GM21526 (cell line): ENCODE data around the gene DACH1.
"Not testable (repeated sequence)": the region's sequence is repeated elsewhere in the genome, so short reads cannot be mapped to it uniquely, and the experiment has no call there.

Experiments used
- ATAC-seq: cut with Tn5 transposase; IDR thresholded peaks from one replicate; pipeline ENCODE4 v1.9.1; 2021; ENCODE audit warnings: moderate library complexity; ENCODE audit not compliant: unreplicated experiment, low FRiP score

Gene DACH1

GRCh38 chr13:71866335-71867130, 471 bp downstream of the DACH1 start:
- ATAC-seq, result no peak

DNA sequence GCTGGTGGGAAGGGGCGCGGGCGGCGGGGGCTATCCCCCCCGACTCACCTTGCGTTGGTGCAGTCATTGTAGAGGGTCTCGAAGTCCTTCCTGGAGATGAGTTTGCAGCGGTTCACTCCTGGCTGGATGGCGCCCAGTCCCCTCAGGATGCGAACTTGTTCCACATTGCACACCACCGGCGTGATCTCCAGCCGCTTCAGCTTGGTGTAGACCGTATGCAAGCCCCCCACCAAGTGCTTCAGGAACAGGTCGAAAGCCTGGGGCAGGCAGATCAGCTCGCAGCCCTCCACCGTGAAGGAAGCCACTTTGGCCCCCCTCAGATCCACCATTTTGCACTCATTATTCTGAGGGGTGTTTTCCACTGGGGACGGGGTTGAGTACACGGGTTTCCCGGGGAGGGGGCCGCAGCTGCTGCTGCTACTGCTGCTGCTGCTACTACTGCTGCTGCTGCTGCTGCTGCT, 1.1 kb downstream of the DACH1 start:
- no peak for ATAC-seq

DNA sequence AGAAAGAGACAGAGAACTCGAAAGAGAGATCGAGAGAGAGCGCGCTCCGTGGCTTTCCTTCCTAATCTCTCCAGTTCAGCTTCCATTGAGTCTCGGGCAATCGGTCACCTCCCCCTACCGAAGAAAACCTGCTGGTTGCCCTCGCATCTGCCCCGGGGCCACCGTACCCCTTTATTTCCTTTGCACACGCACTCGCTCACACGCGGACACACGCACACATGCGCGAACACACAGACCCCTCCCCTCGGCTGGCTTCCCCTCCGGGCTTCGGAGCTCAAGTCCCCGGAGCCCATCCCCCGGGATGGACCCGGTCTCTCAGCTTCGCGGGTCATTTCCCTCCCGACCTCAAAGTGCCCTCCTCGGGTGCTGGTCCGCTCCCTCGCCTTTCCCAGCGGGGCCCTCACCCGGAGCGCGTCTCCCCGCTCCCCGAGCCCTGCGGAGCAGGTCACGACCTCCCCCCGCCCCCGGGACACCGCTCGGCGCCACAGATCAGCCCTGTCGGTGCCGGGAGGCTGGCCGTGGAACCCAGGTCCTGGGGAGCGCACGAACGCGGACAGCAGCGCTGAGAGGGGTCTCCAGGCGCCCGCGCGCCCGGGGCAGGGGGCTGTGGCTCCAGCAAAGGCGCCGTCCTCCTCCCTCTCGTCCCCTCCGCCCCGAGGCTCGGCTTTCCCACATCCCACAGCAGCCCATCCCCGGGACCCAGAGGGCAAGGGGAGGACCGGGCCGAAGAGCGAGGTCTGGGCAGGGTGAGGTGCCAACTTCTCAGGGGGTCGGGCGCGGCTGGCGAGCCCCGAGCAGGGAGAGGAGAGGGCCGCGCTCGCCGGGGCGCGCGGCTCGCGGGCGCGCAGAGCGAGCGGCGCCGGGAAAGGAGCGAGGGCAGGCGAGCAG, 1.8 kb downstream of the DACH1 start:
- ATAC-seq, result no peak

DNA sequence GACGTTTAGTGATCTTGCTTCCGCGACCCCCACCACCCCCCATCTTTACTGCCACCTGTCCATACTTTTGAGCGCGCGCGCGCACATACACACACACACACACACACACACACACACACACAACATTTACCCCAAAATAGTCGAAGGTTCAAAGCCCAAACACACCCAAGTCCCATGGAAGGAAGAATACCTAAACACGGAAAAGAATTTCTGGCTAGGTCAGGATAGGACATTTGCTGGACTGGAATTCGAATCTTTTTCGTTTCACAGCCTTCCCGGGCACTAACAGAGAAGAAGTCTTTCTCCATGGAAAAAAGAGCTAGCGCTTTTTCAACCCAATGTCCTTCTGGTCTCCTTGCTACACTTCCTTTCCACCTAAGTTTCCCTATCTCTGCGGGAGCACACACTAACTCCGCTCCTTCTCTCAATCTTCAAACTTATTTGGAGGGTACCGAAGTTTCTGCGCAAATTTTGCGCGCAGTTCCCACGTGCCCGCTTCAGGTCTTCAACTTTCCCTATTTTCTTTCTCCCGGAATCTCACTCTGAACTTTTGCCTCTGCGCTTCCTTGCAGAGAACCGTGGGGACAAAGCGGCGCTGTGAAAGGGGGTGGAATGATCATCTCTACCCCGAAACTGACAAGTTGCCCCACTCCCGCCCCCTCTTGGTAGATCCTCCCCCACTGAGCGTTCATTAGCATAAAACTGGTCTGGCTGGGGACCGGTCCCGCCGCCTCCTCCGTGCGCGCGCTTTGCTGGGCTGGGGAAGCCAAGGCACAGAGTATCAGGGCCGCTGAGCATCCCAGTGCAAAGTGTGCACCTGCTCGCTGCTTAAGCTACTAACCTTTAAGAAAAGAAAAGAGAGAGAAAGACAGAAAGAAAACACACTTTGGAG, 2.7 kb downstream of the DACH1 start:
- no peak for ATAC-seq

- ATAC-seq, result no peak
Measured at GRCh38 chr13:71863254-71863865, 3.6 kb downstream of the DACH1 start.

DNA sequence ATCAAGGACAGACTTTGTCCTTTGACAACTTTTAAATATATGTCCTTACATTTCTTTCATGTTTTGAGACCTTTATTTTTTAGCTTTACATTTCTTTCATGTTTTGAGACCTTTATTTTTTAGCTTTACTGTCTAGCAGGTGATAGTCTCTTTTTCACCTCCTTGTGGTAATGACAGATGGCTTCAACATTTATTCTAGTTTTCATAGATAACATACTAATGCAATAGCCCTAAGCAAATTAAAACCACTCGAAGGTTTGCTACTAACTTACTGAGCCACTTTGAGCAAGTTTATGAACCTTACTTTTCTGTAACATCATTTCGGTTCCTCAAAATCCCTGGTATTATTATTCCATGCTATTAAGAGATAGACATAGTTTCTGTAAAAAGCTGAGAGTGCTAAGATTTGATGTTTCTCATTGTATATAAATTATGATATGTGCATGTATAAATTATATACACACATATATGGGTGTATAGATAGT, 4.5 kb downstream of the DACH1 start:
- ATAC-seq, result no peak

- ATAC-seq, result no peak
Measured at GRCh38 chr13:71861769-71862458, 5.1 kb downstream of the DACH1 start.

DNA sequence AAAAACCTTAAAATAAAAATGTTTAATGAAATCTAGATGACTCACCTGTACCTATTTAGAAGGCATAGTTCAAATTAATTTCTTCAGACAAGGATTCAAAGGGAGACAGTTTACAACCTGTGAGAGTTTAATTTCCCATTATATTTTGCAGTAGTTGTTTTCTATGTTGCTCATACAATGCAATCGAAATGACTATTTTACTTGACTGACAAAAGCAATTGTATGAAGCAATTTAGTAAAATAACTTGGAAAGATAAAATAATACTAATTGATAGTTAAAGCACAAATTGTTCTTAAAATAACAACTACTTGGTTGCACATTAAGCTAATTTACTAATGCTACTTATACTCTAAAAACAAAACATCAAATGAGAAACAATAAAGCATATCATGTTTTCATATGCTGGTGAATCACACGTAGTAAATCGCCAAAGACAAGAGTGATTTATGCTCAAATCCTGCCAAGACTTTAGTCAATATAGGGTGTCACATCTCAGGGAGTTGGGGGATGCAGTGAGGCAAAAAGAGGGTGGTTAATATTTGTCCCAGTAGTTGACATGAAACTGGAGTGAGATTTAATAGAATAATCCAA, 6.4 kb downstream of the DACH1 start:
- no peak for ATAC-seq

DNA sequence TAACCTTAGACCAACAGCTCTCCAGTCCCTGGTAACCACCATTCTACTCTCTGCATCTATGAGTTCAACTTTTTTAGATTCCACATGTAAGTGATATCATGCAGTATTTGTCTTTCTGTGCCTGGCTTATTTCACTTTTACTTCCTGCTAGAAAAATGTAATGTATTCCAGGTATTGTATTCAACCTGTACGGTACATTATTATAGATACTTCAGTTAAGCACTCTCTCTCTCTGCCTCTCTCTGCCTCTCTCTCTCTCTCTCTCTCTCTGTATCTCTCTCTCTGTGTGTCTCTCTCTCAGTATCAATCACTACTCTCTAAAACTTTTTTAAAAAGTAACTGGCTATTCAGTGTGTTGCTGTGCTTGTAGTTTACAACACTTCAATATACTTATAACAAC, 8.4 kb downstream of the DACH1 start:
- ATAC-seq, result no peak

DNA sequence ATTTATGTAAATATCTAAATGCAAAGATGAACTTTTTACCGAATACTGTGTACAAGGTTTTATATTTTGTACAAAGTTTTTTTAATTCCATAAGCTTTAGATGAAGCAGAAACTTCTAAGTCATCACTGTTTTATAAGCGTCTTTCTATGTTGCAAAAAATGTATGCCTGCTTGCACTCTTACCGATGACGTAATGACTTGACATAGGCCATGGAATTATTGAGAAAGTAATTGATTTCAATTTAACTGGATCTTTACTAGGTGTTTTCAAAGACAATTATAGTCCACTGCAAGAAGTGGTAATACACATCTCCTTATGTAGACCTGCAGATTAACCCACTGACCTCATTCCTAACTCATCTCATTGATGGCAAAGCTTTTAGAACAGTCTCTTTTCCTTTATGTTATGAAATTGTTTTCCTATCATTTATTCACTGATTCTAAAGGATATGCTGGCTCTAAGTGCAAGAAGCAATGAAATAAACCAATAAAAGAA, 10.4 kb downstream of the DACH1 start:
- ATAC-seq, result no peak

DNA sequence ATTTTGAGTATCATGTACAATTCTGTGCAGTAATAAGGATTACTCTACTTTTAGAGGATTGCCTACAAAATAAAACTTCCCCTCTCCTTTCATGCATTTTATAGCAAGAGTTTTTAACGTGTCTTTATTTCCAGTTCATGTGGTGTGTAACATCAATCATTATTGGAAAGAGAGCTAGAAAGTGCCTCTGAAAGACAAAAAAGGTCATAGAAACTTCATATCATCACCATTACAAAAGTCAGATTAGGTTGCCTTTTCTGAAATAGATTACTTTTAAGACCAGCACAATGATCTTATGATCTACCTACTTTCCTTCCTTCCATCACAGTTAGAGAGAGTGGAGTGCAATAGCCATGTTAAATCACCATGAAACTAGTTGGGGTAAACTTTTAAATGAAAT, 12.6 kb downstream of the DACH1 start:
- ATAC-seq, result no peak

DNA sequence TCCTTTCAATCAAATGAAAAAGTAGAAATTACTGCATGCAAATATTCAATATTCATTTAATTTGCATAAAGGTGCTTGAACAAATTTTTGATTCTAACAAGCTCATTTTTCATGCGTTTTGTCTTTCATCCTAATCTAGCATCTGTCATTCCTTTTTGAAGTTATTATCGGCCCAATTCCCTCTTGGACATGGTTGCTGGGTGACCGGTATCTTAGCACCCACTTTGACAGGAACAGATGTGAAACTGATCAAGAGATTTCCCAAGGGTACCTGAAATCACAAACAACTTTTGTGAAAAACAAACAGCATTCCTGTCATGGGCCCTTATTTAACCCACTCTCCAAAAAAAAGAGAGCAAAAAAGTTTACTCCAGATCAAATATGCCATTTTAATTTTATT, 13.3 kb downstream of the DACH1 start:
- no peak for ATAC-seq

GRCh38 chr13:71852736-71853135, 14.3 kb downstream of the DACH1 start:
- ATAC-seq, result no peak

GRCh38 chr13:71851498-71852409, 15.2 kb downstream of the DACH1 start:
- ATAC-seq, result no peak

DNA sequence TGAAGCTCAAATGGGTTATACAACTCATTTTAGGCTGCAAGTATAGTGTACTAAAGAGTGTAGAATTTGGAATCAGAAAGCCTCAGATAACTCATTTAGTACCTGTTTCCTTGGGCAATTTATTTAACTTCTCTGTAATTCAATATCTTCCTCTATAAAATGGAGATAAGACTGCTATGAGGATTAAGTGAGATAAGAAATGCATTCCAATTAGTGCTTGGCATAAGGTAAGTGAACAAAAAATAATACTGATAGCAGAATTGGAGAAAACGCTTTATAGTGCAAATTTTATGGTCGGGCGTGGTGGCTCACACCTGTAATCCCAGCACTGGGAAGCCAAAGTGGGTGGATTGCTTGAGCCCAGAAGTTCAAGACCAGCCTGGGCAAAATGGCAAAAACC, 25.0 kb downstream of the DACH1 start:
- ATAC-seq, result no peak

DNA sequence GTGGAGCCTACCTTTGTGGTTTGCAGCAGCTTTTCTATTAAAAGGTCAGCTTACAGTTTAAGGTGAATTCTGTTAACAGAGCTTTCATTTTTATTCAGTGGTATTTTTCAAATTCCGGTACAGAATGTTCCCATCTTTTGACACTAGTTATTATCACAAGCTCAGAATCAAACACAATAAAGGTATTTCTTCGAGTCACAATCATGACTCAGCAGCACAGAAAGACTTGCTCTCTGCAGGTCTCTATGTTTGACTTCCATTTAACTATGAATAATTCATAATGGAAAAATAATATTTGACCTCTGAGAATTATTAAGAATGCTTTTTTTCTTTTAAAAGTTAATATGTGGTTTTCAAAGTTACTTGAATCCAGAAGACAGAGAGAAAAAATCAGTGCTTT, 28.2 kb downstream of the DACH1 start:
- no peak for ATAC-seq

DNA sequence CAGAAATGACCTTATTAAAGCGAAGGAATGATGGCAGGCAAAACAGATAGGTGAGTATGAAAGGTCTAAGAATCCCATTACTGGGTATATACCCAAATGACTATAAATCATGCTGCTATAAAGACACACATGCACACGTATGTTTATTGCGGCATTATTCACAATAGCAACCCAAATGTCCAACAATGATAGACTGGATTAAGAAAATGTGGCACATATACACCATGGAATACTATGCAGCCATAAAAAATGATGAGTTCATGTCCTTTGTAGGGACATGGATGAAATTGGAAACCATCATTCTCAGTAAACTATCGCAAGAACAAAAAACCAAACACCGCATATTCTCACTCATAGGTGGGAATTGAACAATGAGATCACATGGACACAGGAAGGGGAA, 29.4 kb downstream of the DACH1 start:
- ATAC-seq, result not testable (repeated sequence)

GRCh38 chr13:71831716-71832115, 35.3 kb downstream of the DACH1 start:
- ATAC-seq, result no peak
